OCI-LY7 (cell line): ENCODE results near the gene MAEA. TPM values are rescaled to one million over a fixed set of nuclear protein-coding genes. Genes with fewer than 3 reads are reported as not detected.
A peak's percentile ranks its signal among the peaks of the same experiment; 100 is the strongest.
"Not testable (repeated sequence)": the region's sequence is repeated elsewhere in the genome, so short reads cannot be mapped to it uniquely, and the experiment has no call there.

ENCODE experiments used
- BruUV-seq: library from RNA; stranded (reverse); fragments of 400-500 nt; replicated peaks from 2 replicates; lab custom pipeline; 2021; lab: Mats Ljungman, UMichigan
- CTCF ChIA-PET: fragments of 300-600 bp; sonication (Branson Sonifier 250); formaldehyde crosslinking; loops from one replicate; lab custom pipeline; 2022; ENCODE audit warnings: antibody characterized with exemption; ENCODE audit not compliant: unreplicated experiment; lab: Charles Lee
- POLR2A ChIA-PET: fragments of 300-600 bp; sonication (Branson Sonifier 250); formaldehyde crosslinking; loops from one replicate; lab custom pipeline; 2022; ENCODE audit warnings: antibody characterized with exemption; lab: Charles Lee
- DNase-seq: peaks from one replicate; pipeline ENCODE4 v3.0.0-alpha.2; 2015; ENCODE audit warnings: low spot score
- H2AFZ ChIP-seq: fragments of 200-600 bp; sonication (generic), shearing (Covaris generic); 2 replicates; pipeline ENCODE4 v1.6.1; 2014; ENCODE audit warnings: mild to moderate bottlenecking, antibody characterized with exemption, low read length, moderate library complexity
- H3K27ac ChIP-seq: fragments of 200-600 bp; sonication (generic); 2 replicates; pipeline ENCODE4 v1.5.1; 2014; ENCODE audit warnings: mixed run types, low read depth, mild to moderate bottlenecking, moderate library complexity, low read length, inconsistent platforms; ENCODE audit not compliant: poor library complexity, severe bottlenecking
- H3K36me3 ChIP-seq: fragments of 200-600 bp; sonication (generic); 2 replicates; pipeline ENCODE4 v1.6.1; 2014; ENCODE audit warnings: mild to moderate bottlenecking, antibody characterized with exemption, low read length, moderate library complexity, mixed read lengths; ENCODE audit not compliant: insufficient read depth
- H3K4me1 ChIP-seq: fragments of 200-600 bp; sonication (generic); 2 replicates; pipeline ENCODE4 v1.5.1; 2014; ENCODE audit warnings: mild to moderate bottlenecking, low read length; ENCODE audit not compliant: insufficient read depth, poor library complexity, severe bottlenecking
- H3K4me2 ChIP-seq: fragments of 200-600 bp; sonication (generic); 2 replicates; pipeline ENCODE4 v1.6.1; 2014; ENCODE audit warnings: mild to moderate bottlenecking, low read length
- H3K4me3 ChIP-seq: fragments of 200-600 bp; sonication (generic); 2 replicates; pipeline ENCODE4 v1.5.1; 2014; ENCODE audit warnings: mild to moderate bottlenecking, low read depth, low read length; ENCODE audit not compliant: poor library complexity, severe bottlenecking
- H3K79me2 ChIP-seq: fragments of 200-600 bp; sonication (generic); 2 replicates; pipeline ENCODE4 v1.6.1; 2016; ENCODE audit warnings: low read depth, mild to moderate bottlenecking, low read length, moderate library complexity, mixed read lengths; ENCODE audit not compliant: insufficient read depth
- H3K9me2 ChIP-seq: fragments of 200-600 bp; sonication (generic); 2 replicates; pipeline ENCODE4 v1.6.1; 2016; ENCODE audit warnings: mild to moderate bottlenecking, low read length, mixed read lengths; ENCODE audit not compliant: insufficient read depth
- H3K9me3 ChIP-seq: fragments of 200-600 bp; sonication (generic); 2 replicates; pipeline ENCODE4 v1.6.1; 2014; ENCODE audit warnings: mild to moderate bottlenecking, mixed run types, low read length, mixed read lengths
- H4K20me1 ChIP-seq: fragments of 200-600 bp; sonication (generic); 2 replicates; pipeline ENCODE4 v1.6.1; 2014; ENCODE audit warnings: mild to moderate bottlenecking, antibody characterized with exemption, low read length, moderate library complexity, mixed read lengths; ENCODE audit not compliant: insufficient read depth
- EZH2phosphoT487 ChIP-seq: fragments of 200-600 bp; sonication (generic); IDR thresholded peaks from 2 replicates; pipeline ENCODE4 v1.6.1; 2018; ENCODE audit warnings: low read depth, borderline replicate concordance, mild to moderate bottlenecking, mixed run types, antibody characterized with exemption, low read length, moderate library complexity, mixed read lengths
- intact Hi-C: fragments of 100-400 bp; cut with micrococcal nuclease; formaldehyde crosslinking; loops from one replicate; pipeline ENCODE4 v1.10.0; 2022; ENCODE audit not compliant: unreplicated experiment
- total RNA-seq, 2 experiments: library from RNA; depleted of rRNA in 1 of 2; stranded (reverse); fragments of >200 nt in 1 of 2; shearing (Covaris generic) in 1 of 2; gene quantifications; 2 replicates each; pipeline ENCODE4 v1.2.3, GENCODE V29; 2014 to 2022
- TF ChIP-seq, protein P1 (sequence below): fragments of 200-600 bp; sonication (generic); conservative IDR thresholded peaks from 2 replicates; pipeline ENCODE4 v1.5.1; 2014; ENCODE audit warnings: mild to moderate bottlenecking, antibody characterized with exemption, low read length, moderate library complexity, mixed read lengths

The MAEA gene
- total RNA-seq, 2 experiments from 2014 or later, result 53.2 to 59.3 TPM

DNA sequence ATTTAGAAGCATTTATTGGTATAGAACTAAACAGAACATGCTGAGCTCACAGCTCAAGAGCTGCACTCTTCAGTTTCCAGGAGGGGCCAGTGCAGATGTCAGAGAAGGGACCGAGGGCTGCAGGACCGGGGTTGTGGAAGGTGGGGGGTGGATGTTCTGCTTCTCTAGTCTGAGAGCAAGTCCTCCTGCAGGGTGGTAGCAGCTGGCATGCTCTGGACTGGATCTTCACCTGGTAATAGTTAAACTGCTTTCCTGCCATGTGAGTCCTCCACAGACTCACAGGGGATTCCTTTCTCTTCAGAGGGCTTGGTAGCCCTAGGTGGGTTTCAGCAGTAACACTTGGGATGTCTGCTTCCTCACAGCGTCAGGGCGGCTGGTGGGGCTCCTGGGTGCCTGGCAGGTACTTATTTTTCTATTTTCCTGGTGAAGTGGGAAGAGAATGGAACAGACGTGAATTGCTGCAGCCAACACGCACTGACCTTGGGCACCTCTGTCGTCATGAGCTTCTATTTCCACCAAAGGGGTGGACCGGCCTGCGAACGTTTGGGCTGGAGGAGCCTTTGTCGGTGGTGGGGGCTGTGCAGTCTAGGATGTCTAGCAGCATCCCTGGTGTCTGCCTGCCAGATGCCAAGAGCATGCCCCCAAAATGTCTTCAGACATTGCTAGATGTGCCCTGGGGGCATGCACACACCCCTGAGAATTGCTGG, 2.5 kb downstream of the MAEA start:
- H3K4me2 ChIP-seq, result peak overlapping the region; percentile 81
- H3K4me3 ChIP-seq, result no peak overlapping the region
- BruUV-seq, result no TSS peak
- no peak overlapping the region for H2AFZ ChIP-seq
- ChIA-PET CTCF (no interaction called here), POLR2A (interaction anchor here (1.8 to 2.0 kb wide), 2 partner anchors 17 to 109 kb away, joined by 4 to 7 read pairs; no protein-coding TSS in a partner anchor)
- intact Hi-C loops, result no loop called here
- peaks cover 14% of the 10 kb centered on the region for H3K36me3 ChIP-seq
- H3K9me3 ChIP-seq, result peaks cover 7% of the 10 kb centered on the region; the same call in 1 of the 2 replicates
- TF ChIP-seq EZH2phosphoT487, result no peak
- H3K4me1 ChIP-seq, result peaks cover 41% of the 10 kb centered on the region
- peaks cover 10% of the 10 kb centered on the region; the same call in 1 of the 2 replicates for H4K20me1 ChIP-seq
- no peak for DNase-seq
- no peak overlapping the region for H3K27ac ChIP-seq
- no peaks in the 10 kb centered on the region for H3K9me2 ChIP-seq
- H3K79me2 ChIP-seq, result peaks cover 53% of the 10 kb centered on the region

- H4K20me1 ChIP-seq, result peaks cover 10% of the 10 kb centered on the region; the same call in 1 of the 2 replicates
- intact Hi-C loops, CTCF ChIA-PET, H3K9me3 ChIP-seq, H3K4me2 ChIP-seq, H2AFZ ChIP-seq, BruUV-seq, H3K27ac ChIP-seq, H3K9me2 ChIP-seq, DNase-seq, H3K4me3 ChIP-seq: not testable (repeated sequence)
- peaks cover 53% of the 10 kb centered on the region for H3K79me2 ChIP-seq
- H3K36me3 ChIP-seq, result peaks cover 19% of the 10 kb centered on the region
- POLR2A ChIA-PET, result interaction anchor here (1.8 kb wide), 1 partner anchor 109 kb away, joined by 4 read pairs; no protein-coding TSS in a partner anchor
- peaks cover 41% of the 10 kb centered on the region for H3K4me1 ChIP-seq
Observed at GRCh38 chr4:1292703-1293011, 3.0 kb downstream of the MAEA start.

DNA sequence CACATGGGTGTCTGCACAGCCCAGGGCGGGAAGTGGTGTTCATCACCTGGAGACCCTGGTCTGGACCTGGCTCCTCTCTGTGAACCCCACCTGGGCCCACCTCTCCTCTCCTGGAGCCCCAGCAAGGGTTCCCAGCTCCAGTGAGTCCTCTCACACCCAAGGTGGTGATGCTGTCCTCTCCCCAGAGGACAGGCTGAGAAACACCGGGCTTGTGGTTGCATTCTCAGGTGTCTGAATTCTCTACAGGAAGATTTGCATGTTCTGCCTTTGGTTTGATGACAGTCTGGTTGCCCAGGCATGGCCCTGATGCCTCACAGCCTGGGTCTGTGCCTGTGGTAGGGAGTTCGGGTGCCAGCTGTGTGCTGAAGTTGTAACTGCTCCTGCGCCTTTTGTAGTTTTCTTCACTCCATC, 3.8 kb downstream of the MAEA start:
- Histone ChIP-seq H2AFZ (no peak overlapping the region), H4K20me1 (peaks cover 10% of the 10 kb centered on the region; the same call in 1 of the 2 replicates), H3K4me1 (peaks cover 37% of the 10 kb centered on the region), H3K9me2 (no peaks in the 10 kb centered on the region), H3K9me3 (no peaks in the 10 kb centered on the region), H3K79me2 (peaks cover 53% of the 10 kb centered on the region), H3K36me3 (peaks cover 24% of the 10 kb centered on the region), H3K27ac (peak overlapping the region; percentile 15), H3K4me2 (peak overlapping the region; percentile 26), H3K4me3 (no peak overlapping the region)
- BruUV-seq, result no TSS peak
- peak; percentile 45 for DNase-seq
- no peak for TF ChIP-seq EZH2phosphoT487
- TF ChIP-seq, protein P1, sequence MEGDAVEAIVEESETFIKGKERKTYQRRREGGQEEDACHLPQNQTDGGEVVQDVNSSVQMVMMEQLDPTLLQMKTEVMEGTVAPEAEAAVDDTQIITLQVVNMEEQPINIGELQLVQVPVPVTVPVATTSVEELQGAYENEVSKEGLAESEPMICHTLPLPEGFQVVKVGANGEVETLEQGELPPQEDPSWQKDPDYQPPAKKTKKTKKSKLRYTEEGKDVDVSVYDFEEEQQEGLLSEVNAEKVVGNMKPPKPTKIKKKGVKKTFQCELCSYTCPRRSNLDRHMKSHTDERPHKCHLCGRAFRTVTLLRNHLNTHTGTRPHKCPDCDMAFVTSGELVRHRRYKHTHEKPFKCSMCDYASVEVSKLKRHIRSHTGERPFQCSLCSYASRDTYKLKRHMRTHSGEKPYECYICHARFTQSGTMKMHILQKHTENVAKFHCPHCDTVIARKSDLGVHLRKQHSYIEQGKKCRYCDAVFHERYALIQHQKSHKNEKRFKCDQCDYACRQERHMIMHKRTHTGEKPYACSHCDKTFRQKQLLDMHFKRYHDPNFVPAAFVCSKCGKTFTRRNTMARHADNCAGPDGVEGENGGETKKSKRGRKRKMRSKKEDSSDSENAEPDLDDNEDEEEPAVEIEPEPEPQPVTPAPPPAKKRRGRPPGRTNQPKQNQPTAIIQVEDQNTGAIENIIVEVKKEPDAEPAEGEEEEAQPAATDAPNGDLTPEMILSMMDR, result no peak
- intact Hi-C loops, result no loop called here
- ChIA-PET CTCF (no interaction called here), POLR2A (no interaction called here)
